Measurements from ENCODE around the gene POM121L2. TPM values are rescaled to one million over a fixed set of nuclear protein-coding genes. Genes with fewer than 3 reads are reported as not detected.

POM121L2 gene
- total and polyA plus RNA-seq, 9 of the 15 experiments (the other 6 are each of a cell fraction or from before 2014, with no cell fraction given): 0.23 to 0.45 TPM; not detected in 7

- TF ChIP-seq, protein P1, sequence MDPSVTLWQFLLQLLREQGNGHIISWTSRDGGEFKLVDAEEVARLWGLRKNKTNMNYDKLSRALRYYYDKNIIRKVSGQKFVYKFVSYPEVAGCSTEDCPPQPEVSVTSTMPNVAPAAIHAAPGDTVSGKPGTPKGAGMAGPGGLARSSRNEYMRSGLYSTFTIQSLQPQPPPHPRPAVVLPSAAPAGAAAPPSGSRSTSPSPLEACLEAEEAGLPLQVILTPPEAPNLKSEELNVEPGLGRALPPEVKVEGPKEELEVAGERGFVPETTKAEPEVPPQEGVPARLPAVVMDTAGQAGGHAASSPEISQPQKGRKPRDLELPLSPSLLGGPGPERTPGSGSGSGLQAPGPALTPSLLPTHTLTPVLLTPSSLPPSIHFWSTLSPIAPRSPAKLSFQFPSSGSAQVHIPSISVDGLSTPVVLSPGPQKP (CRISPR knock-in tag; IDR thresholded peaks at IDR 0.05): no peak
- TF ChIP-seq RBM14 (IDR thresholded peaks at IDR 0.05; ENCODE audit: borderline replicate concordance, insufficient read depth, low read depth, low read length) (no peak), SMAD1 (IDR thresholded peaks at IDR 0.05; ENCODE audit: low read depth, low read length, partially characterized antibody) (no peak), NFE2 (IDR thresholded peaks at IDR 0.05; ENCODE audit: low read depth) (peak; percentile 1; the same call in 1 of the 2 replicates), PTTG1 (tag; IDR thresholded peaks at IDR 0.05; ENCODE audit: low read depth) (no peak), KLF1 (tag; IDR thresholded peaks at IDR 0.05) (no peak), ZNF134 (CRISPR knock-in tag; conservative IDR thresholded peaks at IDR 0.05) (no peak), MYC (IDR thresholded peaks at IDR 0.05; ENCODE audit: low read depth, low read length) (no peak; the same call in 1 of the 2 replicates), MYC (CRISPR knock-in tag; IDR thresholded peaks at IDR 0.05; ENCODE audit: borderline replicate concordance, low read depth) (no peak), ZNF512 (tag; IDR thresholded peaks at IDR 0.05) (no peak), ZNF586 (CRISPR knock-in tag; conservative IDR thresholded peaks at IDR 0.05) (no peak), HDAC3 (IDR thresholded peaks at IDR 0.05; ENCODE audit: borderline replicate concordance, partially characterized antibody) (no peak), ZNF668 (CRISPR knock-in tag; IDR thresholded peaks at IDR 0.05) (no peak), ARNT (IDR thresholded peaks at IDR 0.05) (no peak)
- TF ChIP-seq, protein P2, sequence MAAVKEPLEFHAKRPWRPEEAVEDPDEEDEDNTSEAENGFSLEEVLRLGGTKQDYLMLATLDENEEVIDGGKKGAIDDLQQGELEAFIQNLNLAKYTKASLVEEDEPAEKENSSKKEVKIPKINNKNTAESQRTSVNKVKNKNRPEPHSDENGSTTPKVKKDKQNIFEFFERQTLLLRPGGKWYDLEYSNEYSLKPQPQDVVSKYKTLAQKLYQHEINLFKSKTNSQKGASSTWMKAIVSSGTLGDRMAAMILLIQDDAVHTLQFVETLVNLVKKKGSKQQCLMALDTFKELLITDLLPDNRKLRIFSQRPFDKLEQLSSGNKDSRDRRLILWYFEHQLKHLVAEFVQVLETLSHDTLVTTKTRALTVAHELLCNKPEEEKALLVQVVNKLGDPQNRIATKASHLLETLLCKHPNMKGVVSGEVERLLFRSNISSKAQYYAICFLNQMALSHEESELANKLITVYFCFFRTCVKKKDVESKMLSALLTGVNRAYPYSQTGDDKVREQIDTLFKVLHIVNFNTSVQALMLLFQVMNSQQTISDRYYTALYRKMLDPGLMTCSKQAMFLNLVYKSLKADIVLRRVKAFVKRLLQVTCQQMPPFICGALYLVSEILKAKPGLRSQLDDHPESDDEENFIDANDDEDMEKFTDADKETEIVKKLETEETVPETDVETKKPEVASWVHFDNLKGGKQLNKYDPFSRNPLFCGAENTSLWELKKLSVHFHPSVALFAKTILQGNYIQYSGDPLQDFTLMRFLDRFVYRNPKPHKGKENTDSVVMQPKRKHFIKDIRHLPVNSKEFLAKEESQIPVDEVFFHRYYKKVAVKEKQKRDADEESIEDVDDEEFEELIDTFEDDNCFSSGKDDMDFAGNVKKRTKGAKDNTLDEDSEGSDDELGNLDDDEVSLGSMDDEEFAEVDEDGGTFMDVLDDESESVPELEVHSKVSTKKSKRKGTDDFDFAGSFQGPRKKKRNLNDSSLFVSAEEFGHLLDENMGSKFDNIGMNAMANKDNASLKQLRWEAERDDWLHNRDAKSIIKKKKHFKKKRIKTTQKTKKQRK (IDR thresholded peaks at IDR 0.05; ENCODE audit: borderline replicate concordance, low read depth, low read length): no peak
- TF ChIP-seq, protein P3, sequence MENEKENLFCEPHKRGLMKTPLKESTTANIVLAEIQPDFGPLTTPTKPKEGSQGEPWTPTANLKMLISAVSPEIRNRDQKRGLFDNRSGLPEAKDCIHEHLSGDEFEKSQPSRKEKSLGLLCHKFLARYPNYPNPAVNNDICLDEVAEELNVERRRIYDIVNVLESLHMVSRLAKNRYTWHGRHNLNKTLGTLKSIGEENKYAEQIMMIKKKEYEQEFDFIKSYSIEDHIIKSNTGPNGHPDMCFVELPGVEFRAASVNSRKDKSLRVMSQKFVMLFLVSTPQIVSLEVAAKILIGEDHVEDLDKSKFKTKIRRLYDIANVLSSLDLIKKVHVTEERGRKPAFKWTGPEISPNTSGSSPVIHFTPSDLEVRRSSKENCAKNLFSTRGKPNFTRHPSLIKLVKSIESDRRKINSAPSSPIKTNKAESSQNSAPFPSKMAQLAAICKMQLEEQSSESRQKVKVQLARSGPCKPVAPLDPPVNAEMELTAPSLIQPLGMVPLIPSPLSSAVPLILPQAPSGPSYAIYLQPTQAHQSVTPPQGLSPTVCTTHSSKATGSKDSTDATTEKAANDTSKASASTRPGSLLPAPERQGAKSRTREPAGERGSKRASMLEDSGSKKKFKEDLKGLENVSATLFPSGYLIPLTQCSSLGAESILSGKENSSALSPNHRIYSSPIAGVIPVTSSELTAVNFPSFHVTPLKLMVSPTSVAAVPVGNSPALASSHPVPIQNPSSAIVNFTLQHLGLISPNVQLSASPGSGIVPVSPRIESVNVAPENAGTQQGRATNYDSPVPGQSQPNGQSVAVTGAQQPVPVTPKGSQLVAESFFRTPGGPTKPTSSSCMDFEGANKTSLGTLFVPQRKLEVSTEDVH (IDR thresholded peaks at IDR 0.05; ENCODE audit: low read depth, partially characterized antibody): no peak
- TF ChIP-seq, protein P4, sequence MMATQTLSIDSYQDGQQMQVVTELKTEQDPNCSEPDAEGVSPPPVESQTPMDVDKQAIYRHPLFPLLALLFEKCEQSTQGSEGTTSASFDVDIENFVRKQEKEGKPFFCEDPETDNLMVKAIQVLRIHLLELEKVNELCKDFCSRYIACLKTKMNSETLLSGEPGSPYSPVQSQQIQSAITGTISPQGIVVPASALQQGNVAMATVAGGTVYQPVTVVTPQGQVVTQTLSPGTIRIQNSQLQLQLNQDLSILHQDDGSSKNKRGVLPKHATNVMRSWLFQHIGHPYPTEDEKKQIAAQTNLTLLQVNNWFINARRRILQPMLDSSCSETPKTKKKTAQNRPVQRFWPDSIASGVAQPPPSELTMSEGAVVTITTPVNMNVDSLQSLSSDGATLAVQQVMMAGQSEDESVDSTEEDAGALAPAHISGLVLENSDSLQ (IDR thresholded peaks at IDR 0.05): no peak
Observed at GRCh38 chr6:27279513-27280063, 32.5 kb downstream of the POM121L2 start (continued).
